ENCODE data around the gene ZSCAN16.
"Not testable (repeated sequence)": the region's sequence is repeated elsewhere in the genome, so short reads cannot be mapped to it uniquely, and the experiment has no call there.

The ZSCAN16 gene

DNA sequence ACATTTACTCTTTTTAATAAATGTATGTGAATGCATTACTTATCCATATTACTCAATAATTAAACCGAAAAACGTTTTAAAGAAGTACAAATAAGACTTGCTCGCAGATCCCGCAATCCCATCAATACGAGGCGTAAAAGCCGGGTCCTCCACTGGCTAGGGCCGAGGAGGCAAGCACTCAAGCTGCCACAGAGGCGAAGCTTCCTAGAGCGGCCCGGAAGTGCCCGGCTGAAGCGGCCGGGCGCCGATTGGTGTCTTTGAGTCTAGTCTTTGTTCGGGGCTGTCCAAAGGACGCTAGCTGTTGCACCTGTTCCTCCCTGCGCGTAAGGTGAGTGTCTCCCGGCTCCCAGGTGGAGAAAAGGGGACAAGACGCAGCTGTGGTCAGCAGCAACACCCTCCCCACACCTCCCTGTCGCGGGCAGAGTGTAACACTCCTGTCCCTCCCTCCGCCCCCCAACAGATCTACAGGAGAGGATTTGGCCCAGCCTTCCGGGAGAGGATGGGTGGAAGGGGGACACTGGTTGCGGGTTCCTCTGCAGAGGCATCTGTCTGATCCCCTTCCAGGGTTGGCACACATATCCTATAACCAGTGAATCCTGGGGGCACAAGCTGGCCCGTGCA, at the start of gene ZSCAN16:
Gene ZSCAN16 (plus strand): TSS at position 260 of the 621 bp plus-strand sequence. CDS start 835 bp downstream, outside the sequence.
- DNase-seq = peak; percentile 77

DNA sequence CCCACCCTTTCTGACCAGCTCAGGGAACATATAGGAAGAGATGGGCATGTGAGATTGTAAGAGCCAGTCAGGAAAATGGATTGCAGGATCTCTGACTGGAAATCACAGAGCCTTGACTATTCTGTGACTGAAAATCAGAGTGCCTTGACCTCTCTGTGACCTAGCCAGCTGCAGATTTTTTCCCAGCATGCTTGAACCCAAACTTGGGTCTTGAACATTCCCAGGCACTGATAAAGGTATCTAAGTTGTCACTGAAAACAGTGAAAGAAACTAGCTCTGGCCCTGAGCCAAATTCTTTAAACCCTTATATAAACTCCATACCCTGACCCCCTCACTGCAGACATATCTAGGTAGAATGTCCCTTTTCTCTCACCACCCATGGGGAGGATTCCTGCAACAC, 46.4 kb upstream of the ZSCAN16 start:
- no peak for DNase-seq

DNA sequence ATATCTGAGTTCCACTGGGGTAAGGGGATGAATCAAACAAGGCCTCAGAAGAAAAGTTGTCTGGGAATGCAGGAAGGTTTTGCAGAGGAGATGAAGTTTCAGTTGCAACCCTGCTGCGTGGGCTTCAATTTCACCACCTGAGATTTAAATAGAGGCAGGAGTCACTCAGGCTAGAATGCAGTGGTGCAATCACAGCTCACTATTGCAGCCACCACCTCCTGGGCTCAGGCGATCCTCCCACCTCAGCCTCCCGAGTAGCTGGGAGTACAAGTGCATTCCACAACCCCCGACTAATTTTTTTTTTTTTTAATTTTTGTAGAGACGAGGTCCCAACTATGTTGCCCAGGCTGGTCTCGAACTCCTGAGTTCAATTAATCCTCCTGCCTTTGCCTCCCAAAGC, 45.6 kb upstream of the ZSCAN16 start:
- no peak for DNase-seq

DNA sequence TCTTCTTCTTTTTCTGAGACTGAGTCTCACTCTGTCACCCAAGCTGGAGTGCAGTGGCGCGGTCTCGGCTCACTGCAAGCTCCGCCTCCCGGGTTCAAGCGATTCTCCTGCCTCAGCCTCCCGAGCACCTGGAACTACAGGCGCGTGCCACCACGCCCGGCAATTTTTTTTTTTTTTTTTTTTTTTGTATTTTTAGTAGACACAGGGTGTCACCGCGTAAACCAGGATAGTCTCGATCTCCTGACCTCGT, 44.1 kb upstream of the ZSCAN16 start, which contains the start of gene ZNF165:
Gene ZNF165 (plus strand): TSS at position 188 of the 250 bp plus-strand sequence. CDS start 4,913 bp downstream, outside the sequence.
- DNase-seq = not testable (repeated sequence)

DNA sequence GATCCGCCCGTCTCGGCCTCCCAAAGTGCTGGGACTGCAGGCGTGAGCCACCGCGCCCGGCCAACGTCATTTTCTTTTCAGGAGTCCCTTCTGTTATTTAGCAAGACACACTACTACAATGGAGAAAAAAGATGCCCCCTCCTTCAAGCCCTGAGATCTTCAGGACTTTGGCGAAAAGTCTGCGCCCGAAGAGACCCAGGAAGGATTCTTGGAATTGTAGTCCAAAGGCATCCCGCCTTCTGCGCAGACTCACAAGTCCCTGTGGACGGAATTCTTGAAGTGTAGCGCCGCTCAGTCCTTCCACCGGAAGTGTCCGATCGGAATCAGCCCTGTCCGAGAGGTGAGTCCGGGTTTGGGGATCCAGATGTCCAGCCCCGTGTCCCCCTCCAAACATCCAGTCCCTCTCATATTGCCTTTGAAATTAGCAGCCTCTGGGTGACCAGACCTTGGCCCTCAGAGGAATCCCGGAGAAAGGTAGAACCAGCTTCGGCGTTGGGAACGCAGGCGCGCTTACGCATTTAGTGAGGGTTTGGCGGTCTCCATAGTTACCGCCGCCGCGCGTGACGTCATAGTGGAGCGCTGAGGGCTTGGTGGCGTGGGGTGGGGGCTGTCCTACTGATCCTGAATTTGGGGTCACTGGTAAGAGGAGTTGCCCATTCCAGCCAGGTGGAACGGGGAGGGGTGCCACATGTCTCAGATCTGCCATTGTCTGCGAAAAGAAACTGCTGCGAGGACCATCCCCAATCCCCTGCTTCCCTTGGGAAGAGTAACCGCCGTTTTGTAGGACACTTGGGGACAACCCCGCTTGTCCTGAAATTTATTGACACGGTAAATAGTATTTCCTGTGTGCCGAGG, 43.6 kb upstream of the ZSCAN16 start:
- DNase-seq = peak; percentile 97

DNA sequence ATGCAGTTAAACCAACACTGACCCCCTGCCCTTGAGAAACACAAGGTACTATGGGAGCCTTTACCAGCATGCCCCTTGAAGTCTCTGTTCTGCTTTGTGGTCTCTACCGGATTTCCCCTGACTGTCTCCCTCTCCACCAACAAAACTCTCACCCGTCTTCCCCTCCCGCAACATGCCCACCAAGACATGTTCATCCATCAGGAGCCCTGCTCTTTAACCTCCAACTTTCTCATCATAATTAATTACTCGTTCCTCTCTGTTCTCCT, 43.0 kb upstream of the ZSCAN16 start:
- no peak for DNase-seq

DNA sequence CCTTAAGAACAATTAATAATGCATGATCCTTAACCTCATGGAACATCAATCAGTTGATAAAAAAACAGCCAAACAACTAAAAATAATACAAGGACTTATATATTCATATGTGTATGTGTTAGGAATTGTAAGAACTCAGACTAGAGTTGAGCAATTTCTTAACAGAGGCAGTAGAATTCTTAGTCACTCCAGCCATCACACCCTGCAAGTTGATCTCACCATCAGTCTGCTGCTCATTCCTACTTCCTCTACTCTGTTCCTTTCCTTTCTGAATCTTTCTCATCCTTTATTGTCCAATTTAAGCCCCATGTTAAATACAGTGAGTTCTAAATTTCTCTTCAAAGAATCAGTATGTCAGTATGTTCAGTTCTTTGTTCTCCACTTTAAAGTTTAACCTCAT, 41.5 kb upstream of the ZSCAN16 start:
- no peak for DNase-seq

DNA sequence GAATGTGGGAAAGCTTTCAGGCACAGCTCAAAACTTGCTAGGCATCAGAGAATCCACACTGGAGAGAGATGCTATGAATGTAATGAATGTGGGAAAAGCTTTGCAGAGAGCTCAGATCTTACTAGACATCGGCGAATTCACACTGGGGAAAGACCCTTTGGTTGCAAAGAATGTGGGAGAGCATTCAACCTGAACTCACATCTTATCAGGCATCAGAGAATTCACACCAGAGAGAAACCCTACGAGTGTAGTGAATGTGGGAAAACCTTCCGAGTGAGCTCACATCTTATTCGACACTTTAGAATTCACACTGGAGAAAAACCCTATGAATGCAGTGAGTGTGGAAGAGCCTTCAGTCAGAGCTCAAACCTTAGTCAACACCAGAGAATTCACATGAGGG, 35.4 kb upstream of the ZSCAN16 start:
- no peak for DNase-seq

DNA sequence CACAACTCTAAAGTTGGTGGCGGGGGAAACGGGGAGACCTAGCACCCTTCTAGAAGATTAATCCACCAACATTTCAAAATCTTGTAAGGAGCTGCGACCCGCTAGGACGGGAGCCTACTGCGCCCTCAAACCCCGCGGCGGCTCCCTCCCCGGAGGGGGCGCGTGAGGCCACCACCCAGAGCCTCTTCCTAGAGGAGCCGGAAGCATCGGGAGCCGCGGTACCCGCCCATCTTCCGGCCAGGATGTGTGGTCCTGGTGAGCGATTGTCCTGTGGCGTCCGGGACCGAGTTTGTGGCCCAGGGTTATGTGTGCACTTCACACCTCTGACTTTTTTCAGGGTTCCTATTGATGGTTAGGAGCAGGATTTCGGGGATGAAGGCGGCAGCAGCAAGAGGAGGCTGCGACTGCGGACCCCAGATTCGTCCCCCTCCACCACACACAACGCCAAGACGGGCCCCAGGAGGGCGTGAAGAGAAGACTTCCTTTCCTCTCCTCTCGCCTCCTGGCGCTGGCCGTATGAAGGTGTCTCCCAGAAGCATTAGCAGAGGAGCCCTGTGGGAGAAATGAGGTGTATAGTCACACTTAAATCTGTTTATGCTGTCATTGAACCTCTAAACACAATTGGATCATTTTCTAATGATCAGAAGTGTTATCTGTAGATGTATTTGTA, 33.4 kb upstream of the ZSCAN16 start:
- no peak for DNase-seq

DNA sequence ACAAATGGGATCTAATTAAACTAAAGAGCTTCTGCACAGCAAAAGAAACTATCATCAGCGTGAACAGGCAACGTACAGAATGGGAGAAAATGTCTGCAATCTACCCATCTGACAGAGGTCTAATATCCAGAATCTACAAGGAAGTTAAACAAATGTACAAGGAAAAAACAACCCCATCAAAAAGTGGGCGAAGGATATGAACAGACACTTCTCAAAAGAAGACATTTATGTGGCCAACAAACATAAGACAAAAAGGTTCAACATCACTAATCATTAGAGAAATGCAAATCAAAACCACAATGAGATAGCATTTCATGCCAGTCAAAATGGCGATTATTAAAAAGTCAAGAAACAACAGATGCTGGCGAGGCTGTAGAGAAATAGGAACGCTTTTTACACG, 22.2 kb upstream of the ZSCAN16 start:
- DNase-seq = not testable (repeated sequence)

DNA sequence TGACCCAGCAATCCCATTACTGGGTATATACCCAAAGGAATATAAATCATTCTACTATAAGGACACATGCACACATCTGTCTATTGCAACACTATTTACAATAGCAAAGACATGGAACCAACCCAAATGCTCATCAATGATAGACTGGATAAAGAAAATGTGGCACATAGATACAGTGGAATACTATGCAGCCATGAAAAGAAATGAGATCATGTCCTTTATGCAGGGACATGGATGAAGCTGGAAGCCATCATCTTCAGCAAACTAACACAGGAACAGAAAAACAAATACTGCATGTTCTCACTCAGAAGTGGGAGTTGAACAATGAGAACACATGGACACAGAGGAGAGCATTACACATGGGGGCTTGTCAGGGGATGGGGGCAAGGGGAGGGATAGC, 21.7 kb upstream of the ZSCAN16 start:
- DNase-seq = not testable (repeated sequence)

DNA sequence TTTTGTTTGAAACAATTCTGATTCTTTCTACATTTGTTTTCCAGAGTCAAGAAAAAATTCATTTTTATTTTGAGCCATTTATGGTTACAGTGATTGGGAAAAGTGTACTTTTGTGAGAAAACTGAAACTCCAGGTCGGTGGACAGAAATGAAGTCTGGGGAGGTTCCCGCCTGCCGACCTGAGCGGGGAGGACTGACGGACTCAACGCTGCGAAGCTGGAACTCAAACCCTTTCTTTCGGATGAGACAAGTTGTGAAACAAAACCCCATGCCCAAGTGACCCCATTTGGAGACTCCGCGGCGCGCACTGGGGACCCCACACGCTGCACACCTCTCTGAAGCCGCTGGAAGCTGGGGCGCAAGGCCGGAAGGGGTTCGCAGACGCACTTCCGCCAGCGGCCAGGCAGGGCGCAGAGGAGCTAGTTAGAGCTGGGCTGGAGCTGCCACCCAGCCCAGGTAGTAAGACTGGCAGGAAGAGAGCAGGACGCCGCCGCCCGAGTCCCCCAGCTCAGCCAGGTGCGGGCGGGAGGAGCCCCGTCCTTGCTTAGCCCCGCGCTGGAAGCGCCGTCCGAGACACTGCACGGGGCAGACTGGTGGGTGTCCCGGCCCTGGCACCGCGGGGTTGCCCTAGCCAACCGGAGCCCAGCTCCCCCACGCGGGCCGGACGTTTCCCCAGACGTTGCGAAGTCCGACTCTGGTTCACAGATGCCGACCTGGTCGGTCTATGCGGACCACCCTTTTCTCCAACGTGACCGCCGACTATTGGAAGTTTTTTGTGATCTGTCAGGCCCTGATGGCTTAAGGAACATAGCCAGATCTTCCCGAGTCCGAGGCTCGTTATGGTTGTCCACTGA, 19.8 kb upstream of the ZSCAN16 start:
- DNase-seq = peak; percentile 73

DNA sequence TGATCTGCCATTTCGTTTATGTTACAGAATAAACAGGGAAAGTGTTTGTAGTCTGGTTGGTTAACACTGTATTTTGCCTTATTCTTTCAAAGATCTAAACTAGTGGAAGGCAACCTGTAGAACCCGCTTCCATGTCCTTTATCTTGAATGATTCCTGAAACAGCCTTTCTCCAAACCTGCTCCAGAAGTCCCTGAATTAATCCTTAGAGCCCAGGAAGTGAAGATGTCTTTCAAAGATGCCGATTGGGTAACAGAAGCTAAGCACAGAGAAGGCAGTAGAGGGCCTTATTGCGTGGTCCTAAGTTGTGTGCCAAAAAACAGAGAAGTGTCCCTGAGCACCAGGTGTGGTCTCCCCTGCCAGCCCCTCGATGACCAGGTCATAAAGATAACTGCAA, 19.2 kb upstream of the ZSCAN16 start:
- peak; percentile 9 for DNase-seq

DNA sequence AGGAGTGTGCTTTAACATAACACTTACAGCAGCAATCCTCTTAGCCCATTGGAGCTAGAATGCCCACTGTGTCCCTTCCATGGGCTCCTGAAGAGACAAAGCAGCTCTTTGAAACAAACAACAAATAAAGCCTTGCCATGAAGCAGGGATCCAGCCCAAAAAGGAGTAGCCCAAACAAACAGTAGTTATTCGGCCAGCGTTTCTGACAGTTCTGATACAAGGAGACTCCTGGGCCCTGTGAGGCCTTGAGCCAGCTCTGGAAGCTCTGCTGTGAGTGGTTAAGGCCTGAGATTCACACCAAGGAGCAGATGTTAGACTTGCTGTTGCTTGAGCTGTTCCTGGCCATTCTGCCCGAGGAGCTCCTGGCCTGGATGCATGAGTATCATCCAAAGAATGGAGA, 16.9 kb upstream of the ZSCAN16 start:
- DNase-seq = no peak

DNA sequence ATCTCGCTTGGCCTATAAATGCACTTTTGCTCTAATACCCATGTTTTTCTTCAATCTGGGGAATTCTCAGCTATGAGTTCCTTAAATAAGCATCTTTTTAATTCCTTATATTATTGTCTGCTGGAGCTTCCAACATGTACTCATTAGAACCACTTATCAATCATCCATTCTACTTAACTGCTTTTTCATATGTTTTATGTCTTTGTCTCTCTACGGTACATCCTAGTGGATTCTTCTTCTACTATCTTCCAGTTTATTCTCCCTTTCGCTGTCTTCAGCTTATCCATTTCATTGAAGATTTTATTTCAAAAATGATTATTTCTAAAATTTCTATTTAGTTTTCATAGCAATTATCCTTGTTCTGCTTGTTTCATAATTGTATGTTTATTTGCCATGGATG, 12.4 kb upstream of the ZSCAN16 start:
- DNase-seq = no peak

DNA sequence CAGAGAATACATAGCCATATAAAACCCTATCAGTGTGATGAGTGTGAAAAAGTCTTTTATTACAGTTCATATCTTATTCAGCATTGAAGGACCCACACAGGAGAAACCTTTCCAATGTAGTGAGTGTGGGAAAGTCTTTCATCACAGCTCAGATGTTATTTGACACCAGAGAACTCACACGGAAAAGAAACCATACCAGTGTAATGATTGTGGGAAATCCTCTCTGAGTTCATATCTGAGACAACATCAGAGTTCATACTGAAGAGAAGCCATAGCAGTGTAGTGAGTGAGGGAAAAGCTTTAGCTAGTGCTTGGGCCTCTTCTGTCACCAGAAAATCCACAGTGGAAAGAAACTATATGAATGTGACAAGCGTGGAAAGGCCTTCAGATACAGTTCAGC, 8.6 kb upstream of the ZSCAN16 start:
- no peak for DNase-seq

DNA sequence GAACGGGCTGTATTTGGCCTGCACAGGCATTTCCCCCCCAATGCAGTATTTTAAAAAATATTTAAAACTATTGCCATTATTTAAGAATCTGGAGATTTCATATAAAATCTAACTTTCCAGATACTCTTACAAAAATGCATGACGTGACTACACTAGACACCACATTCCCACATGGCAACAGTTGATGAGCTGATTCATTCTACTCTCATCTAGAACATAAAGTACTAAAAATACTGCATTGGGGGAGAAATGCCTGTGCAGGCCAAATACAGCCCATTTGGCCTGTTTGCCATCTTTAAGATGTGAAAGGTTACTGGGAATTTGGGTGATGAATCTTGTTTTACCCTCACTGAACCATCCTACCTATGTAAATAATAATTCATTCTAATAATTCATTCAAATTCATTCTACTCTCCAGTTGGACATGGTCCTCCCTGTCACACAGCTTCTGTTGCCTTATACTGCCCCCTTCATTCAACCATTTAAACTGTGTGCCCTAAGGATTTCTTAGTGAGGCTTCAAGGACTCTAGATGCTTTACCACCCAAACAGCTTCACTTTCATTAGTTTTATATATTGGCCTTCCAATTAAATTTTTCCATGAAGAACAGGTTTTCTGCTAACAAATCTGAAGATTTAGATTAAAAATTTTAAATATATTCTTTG, 6.9 kb upstream of the ZSCAN16 start:
- no peak for DNase-seq

DNA sequence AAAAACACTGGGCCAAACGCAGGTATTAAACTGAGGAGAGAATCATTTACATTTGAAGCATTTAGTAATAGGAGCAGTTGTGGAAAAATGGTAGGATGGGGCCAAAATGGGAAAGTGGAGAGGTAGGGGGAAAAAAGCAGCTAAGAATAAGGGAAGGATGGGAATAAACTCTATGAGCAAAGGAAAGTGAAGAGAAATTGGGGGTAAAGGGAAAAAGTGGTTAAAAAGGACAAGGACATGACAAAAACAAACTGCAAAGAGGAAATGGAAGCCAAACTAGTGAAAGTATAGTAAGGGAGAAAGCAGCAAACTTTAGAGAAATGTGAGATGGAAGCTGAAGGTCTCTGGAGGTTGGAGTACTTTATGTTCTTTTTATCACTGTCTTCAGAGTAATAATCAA, 6.2 kb upstream of the ZSCAN16 start:
- DNase-seq = no peak

DNA sequence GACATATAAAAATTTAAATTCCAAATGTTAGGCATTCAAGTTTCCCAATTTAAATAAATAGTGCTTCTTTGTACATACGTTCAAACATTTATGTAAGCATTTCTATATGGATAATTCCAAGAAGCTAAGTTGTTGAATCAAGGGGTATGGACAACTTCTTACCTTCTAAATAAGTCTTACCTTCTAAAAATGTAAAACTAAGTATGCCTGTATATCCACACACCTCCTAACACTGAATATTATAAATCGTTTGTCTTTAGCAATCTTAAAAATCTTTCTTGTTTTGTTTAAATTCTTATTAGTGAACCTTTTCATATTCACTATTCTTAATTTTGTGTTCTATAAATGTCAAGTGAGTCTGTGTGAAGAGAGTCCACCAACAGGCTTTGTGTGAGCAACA, 2.5 kb upstream of the ZSCAN16 start:
- no peak for DNase-seq

DNA sequence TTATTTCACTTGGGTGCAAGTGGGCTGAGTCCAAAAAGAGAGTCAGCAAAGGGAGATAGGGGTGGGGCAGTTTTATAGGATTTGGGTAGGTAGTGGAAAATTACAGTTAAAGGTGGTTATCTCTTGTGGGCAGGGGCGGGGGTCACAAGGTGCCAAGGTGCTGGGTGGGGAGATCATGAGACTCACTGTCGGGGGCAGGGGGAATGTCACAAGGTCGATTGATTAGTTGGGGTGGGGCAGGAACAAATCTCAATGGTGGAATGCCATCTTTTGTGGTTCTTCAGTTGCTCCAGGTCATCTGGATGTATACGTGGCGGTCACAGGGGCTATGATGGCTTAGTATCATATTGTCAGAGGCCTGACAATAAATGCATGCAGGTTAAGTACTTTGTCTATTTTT, 2.1 kb upstream of the ZSCAN16 start:
- DNase-seq = not testable (repeated sequence)

DNA sequence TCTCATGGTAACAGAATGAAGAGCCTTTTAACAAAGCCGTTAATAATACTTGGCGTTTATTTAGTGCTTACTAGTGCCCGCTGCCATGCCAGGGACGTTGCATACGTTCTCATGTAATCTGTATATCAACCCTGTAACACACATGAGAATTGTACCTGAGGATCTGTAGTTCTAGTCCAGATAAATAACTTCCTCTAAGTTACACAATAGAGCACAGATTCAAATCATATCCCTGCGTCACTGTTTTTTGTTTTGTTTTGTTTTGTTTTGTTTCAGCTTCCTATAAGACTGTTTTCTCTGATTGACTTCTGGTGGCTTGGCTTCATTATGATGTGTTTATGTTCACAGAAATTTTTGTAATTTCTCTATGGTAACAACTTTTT, 553 bp downstream of the ZSCAN16 start:
- DNase-seq = no peak

DNA sequence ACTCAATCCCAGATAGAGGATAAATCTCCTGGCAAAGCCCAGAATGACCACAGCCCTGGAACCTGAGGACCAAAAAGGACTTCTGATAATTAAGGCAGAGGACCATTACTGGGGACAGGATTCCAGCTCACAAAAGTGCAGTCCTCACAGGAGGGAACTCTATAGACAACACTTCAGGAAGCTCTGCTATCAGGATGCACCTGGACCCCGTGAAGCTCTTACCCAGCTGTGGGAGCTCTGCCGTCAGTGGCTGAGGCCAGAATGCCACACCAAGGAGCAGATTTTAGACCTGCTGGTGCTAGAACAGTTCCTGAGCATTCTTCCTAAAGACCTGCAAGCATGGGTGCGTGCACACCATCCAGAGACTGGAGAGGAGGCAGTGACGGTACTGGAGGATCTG, 992 bp downstream of the ZSCAN16 start:
- no peak for DNase-seq

DNA sequence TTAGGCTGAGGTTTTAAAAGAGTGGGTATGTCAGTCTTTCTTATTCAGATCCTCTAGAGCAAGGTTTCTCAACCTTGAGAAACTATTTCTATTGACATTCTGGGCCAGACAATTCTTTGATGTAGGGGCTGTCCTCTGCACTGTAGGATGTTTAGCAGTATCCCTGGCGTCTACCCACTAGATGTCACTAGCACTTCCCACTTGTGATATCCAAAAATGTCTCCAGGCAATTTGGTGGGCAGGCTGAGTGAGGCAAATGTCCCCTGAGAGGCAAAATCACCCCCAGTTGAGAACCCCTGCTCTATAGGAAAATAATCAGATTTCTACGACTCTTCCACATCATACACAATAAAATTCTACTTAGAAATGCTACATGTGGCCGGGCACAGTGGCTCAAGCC, 9.6 kb downstream of the ZSCAN16 start:
- peak; percentile 34 for DNase-seq

Measured in fibroblast of skin of right quadriceps (primary cell).